ENCODE measurements around the gene DENND11. TPM values are rescaled to one million over a fixed set of nuclear protein-coding genes. Genes with fewer than 3 reads are reported as not detected.

The DENND11 gene
- total and polyA plus RNA-seq, 3 experiments from 2014 or later: 17.3 to 27.4 (median 25.9) TPM

- no peak for DNase-seq
- no peak overlapping the region for H3K27ac ChIP-seq (ENCODE audit: low read depth, low read length)
- H3K4me3 ChIP-seq (ENCODE audit: low read length): no peak overlapping the region
- Mint-ChIP-seq H3K27me3 (no peaks in the 10 kb centered on the region), H3K36me3 (peaks cover 7 to 78% (median 26%) of the 10 kb centered on the region in 3 donors), H3K9me3 (no peaks in the 10 kb centered on the region), H3K27ac (peak overlapping the region in 5 of 8 donors; percentile 24 to 71 (median 67)), H3K4me3 (no peak overlapping the region), H3K4me1 (peaks cover 4 to 13% (median 6%) of the 10 kb centered on the region in 3 donors)
- ChIA-PET POLR2A (no interaction called here), CTCF (interaction anchor here (0.7 kb wide), 1 partner anchor 8 kb away, joined by 3 read pairs; no protein-coding TSS in a partner anchor)
- H3K4me1 ChIP-seq (ENCODE audit: insufficient read depth, low read length): no peaks in the 10 kb centered on the region
- H3K27me3 ChIP-seq (ENCODE audit: insufficient read depth, low read length, poor library complexity, severe bottlenecking): no peaks in the 10 kb centered on the region
- no peaks in the 10 kb centered on the region for H3K9me3 ChIP-seq (ENCODE audit: low read length)
- peaks cover 14% of the 10 kb centered on the region for H3K36me3 ChIP-seq (ENCODE audit: insufficient read depth, low read length)
These were observed 36.5 kb downstream of the DENND11 start for GRCh38 chr7:141665208-141666035.

GRCh38 chr7:141664450-141664849 lies 37.5 kb downstream of the DENND11 start:
- ChIA-PET POLR2A (no interaction called here), CTCF (no interaction called here)
- Histone ChIP-seq H3K9me3 (ENCODE audit: low read length) (no peaks in the 10 kb centered on the region), H3K4me1 (ENCODE audit: insufficient read depth, low read length) (no peaks in the 10 kb centered on the region), H3K27me3 (ENCODE audit: insufficient read depth, low read length, poor library complexity, severe bottlenecking) (no peaks in the 10 kb centered on the region), H3K36me3 (ENCODE audit: insufficient read depth, low read length) (peaks cover 14% of the 10 kb centered on the region), H3K27ac (ENCODE audit: low read depth, low read length) (no peak overlapping the region), H3K4me3 (ENCODE audit: low read length) (no peak overlapping the region)
- no peak for DNase-seq
- no peaks in the 10 kb centered on the region for H3K9me3 Mint-ChIP-seq
- H3K36me3 Mint-ChIP-seq: peaks cover 7 to 84% (median 26%) of the 10 kb centered on the region in 3 donors
- peaks cover 4 to 13% (median 6%) of the 10 kb centered on the region in 3 donors for H3K4me1 Mint-ChIP-seq
- H3K27ac Mint-ChIP-seq: peak overlapping the region in 3 of 8 donors; percentile 27 to 72 (median 68)
- no peak overlapping the region for H3K4me3 Mint-ChIP-seq
- no peaks in the 10 kb centered on the region for H3K27me3 Mint-ChIP-seq

- ChIA-PET POLR2A (no interaction called here), CTCF (no interaction called here)
- Mint-ChIP-seq H3K4me3 (no peak overlapping the region), H3K27me3 (no peaks in the 10 kb centered on the region), H3K27ac (peak overlapping the region; percentile 47 to 75 (median 69)), H3K36me3 (peaks cover 7 to 85% (median 26%) of the 10 kb centered on the region in 3 donors), H3K4me1 (peaks cover 4 to 13% (median 6%) of the 10 kb centered on the region in 3 donors), H3K9me3 (no peaks in the 10 kb centered on the region)
- Histone ChIP-seq H3K4me1 (ENCODE audit: insufficient read depth, low read length) (no peaks in the 10 kb centered on the region), H3K36me3 (ENCODE audit: insufficient read depth, low read length) (peaks cover 14% of the 10 kb centered on the region), H3K4me3 (ENCODE audit: low read length) (no peak overlapping the region), H3K27ac (ENCODE audit: low read depth, low read length) (no peak overlapping the region), H3K27me3 (ENCODE audit: insufficient read depth, low read length, poor library complexity, severe bottlenecking) (no peaks in the 10 kb centered on the region), H3K9me3 (ENCODE audit: low read length) (no peaks in the 10 kb centered on the region)
- DNase-seq: no peak
These were observed 38.7 kb downstream of the DENND11 start for GRCh38 chr7:141663081-141663849.

GRCh38 chr7:141660259-141660658 lies 41.7 kb downstream of the DENND11 start:
- peaks cover 4 to 13% (median 6%) of the 10 kb centered on the region in 3 donors for H3K4me1 Mint-ChIP-seq
- H3K4me3 Mint-ChIP-seq: no peak overlapping the region
- no peak for DNase-seq
- Histone ChIP-seq H3K9me3 (ENCODE audit: low read length) (no peaks in the 10 kb centered on the region), H3K27ac (ENCODE audit: low read depth, low read length) (peak overlapping the region; percentile 1), H3K4me1 (ENCODE audit: insufficient read depth, low read length) (no peaks in the 10 kb centered on the region), H3K36me3 (ENCODE audit: insufficient read depth, low read length) (peaks cover 6% of the 10 kb centered on the region), H3K4me3 (ENCODE audit: low read length) (no peak overlapping the region), H3K27me3 (ENCODE audit: insufficient read depth, low read length, poor library complexity, severe bottlenecking) (no peaks in the 10 kb centered on the region)
- H3K27me3 Mint-ChIP-seq: no peaks in the 10 kb centered on the region
- peaks cover 0 to 83% (median 14%) of the 10 kb centered on the region in 3 donors for H3K36me3 Mint-ChIP-seq
- ChIA-PET CTCF (interaction anchor here (1.3 to 1.6 kb wide), 2 partner anchors 49 to 77 kb away, joined by 4 to 5 read pairs; no protein-coding TSS in a partner anchor), POLR2A (no interaction called here)
- H3K9me3 Mint-ChIP-seq: no peaks in the 10 kb centered on the region
- peak overlapping the region in 7 of 8 donors; percentile 10 to 78 (median 39) for H3K27ac Mint-ChIP-seq

GRCh38 chr7:141659501-141659900 lies 42.5 kb downstream of the DENND11 start:
- Histone ChIP-seq H3K4me1 (ENCODE audit: insufficient read depth, low read length) (peaks cover 4% of the 10 kb centered on the region), H3K36me3 (ENCODE audit: insufficient read depth, low read length) (no peaks in the 10 kb centered on the region), H3K27me3 (ENCODE audit: insufficient read depth, low read length, poor library complexity, severe bottlenecking) (no peaks in the 10 kb centered on the region), H3K9me3 (ENCODE audit: low read length) (no peaks in the 10 kb centered on the region), H3K27ac (ENCODE audit: low read depth, low read length) (no peak overlapping the region), H3K4me3 (ENCODE audit: low read length) (no peak overlapping the region)
- CTCF ChIA-PET: interaction anchor here (1.6 kb wide), 1 partner anchor 78 kb away, joined by 5 read pairs; no protein-coding TSS in a partner anchor
- POLR2A ChIA-PET: no interaction called here
- Mint-ChIP-seq H3K9me3 (no peaks in the 10 kb centered on the region), H3K4me1 (peaks cover 5 to 16% (median 9%) of the 10 kb centered on the region in 3 donors), H3K27me3 (no peaks in the 10 kb centered on the region), H3K4me3 (no peak overlapping the region), H3K36me3 (peaks cover 0 to 82% (median 19%) of the 10 kb centered on the region in 3 donors), H3K27ac (peak overlapping the region in 4 of 8 donors; percentile 5 to 91 (median 62))
- DNase-seq: no peak

GRCh38 chr7:141654551-141654950 lies 47.4 kb downstream of the DENND11 start:
- ChIA-PET POLR2A (interaction anchor here (1.0 kb wide), 1 partner anchor 83 kb away, joined by 5 read pairs; the partner anchor contains the start of gene SSBP1), CTCF (interaction anchor here (0.6 to 4.2 kb wide), 16 partner anchors 12 to 130 kb away, joined by 3 to 39 read pairs (median 4); partner anchors contain the start of genes AGK, DENND11 and SSBP1)
- no peaks in the 10 kb centered on the region for H3K9me3 Mint-ChIP-seq
- peak; percentile 20 to 75 (median 51) for DNase-seq
- H3K27me3 Mint-ChIP-seq: no peaks in the 10 kb centered on the region
- H3K4me3 ChIP-seq (ENCODE audit: low read length): no peak overlapping the region
- peaks cover 4% of the 10 kb centered on the region for H3K4me1 ChIP-seq (ENCODE audit: insufficient read depth, low read length)
- H3K9me3 ChIP-seq (ENCODE audit: low read length): no peaks in the 10 kb centered on the region
- H3K36me3 ChIP-seq (ENCODE audit: insufficient read depth, low read length): no peaks in the 10 kb centered on the region
- peak overlapping the region; percentile 5 to 86 (median 71) for H3K27ac Mint-ChIP-seq
- H3K27ac ChIP-seq (ENCODE audit: low read depth, low read length): no peak overlapping the region
- peaks cover 0 to 74% (median 10%) of the 10 kb centered on the region in 3 donors for H3K36me3 Mint-ChIP-seq
- no peaks in the 10 kb centered on the region for H3K27me3 ChIP-seq (ENCODE audit: insufficient read depth, low read length, poor library complexity, severe bottlenecking)
- H3K4me3 Mint-ChIP-seq: no peak overlapping the region
- H3K4me1 Mint-ChIP-seq: peaks cover 4 to 6% (median 6%) of the 10 kb centered on the region in 3 donors

GRCh38 chr7:141652691-141653090 lies 49.3 kb downstream of the DENND11 start:
- H3K27ac Mint-ChIP-seq: peak overlapping the region in 3 of 8 donors; percentile 6 to 74 (median 31)
- H3K36me3 Mint-ChIP-seq: peaks cover 0 to 74% (median 17%) of the 10 kb centered on the region in 3 donors
- no peak for DNase-seq
- Histone ChIP-seq H3K9me3 (ENCODE audit: low read length) (no peaks in the 10 kb centered on the region), H3K4me3 (ENCODE audit: low read length) (no peak overlapping the region), H3K27me3 (ENCODE audit: insufficient read depth, low read length, poor library complexity, severe bottlenecking) (no peaks in the 10 kb centered on the region), H3K36me3 (ENCODE audit: insufficient read depth, low read length) (no peaks in the 10 kb centered on the region), H3K27ac (ENCODE audit: low read depth, low read length) (no peak overlapping the region), H3K4me1 (ENCODE audit: insufficient read depth, low read length) (peaks cover 4% of the 10 kb centered on the region)
- peaks cover 4 to 6% (median 6%) of the 10 kb centered on the region in 3 donors for H3K4me1 Mint-ChIP-seq
- H3K4me3 Mint-ChIP-seq: no peak overlapping the region
- CTCF ChIA-PET: interaction anchor here (1.9 to 4.2 kb wide), 2 partner anchors 85 to 132 kb away, joined by 5 to 39 read pairs; partner anchors contain the start of gene SSBP1
- POLR2A ChIA-PET: no interaction called here
- no peaks in the 10 kb centered on the region for H3K9me3 Mint-ChIP-seq
- H3K27me3 Mint-ChIP-seq: no peaks in the 10 kb centered on the region

Measured in CD8-positive, alpha-beta memory T cell (primary cell).